Activated CD8-positive, alpha-beta memory T cell treated with anti-CD3 and anti-CD28 coated beads for 4 hours (primary cell): Measurements from ENCODE around the gene DHCR7.

Experiments
- DNase-seq, 2 donors: peaks; one replicate each; pipeline ENCODE4 v3.0.0-alpha.2; 2020; ENCODE audit warnings: low read depth in 2 of 2

The DHCR7 gene

GRCh38 chr11:71458146-71459070 is 10.2 kb upstream of the DHCR7 start:
- no peak for DNase-seq

DNA sequence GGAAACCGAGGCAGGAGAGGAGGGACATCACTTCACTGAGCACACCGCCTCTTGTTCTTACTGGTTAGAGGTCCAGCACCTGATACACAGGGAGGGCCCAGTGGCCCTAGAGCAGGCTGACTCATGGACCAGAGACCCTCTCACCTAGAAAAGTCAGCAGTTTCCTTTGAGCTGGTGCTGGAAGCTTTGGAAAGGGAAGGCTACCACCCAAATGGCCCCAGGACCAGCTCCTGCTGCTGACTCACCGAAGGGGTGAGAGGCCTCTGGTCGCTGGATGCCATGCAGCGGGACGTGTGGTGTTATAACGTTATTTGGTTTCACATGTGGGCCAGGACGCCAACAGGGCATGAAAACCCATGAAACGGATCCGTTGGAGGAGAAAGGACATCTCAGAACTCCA is 8.6 kb upstream of the DHCR7 start:
- DNase-seq, result no peak

- DNase-seq, result no peak
These were observed 8.1 kb upstream of the DHCR7 start for GRCh38 chr11:71456294-71456693.

- DNase-seq, result no peak
These were observed 6.4 kb upstream of the DHCR7 start for GRCh38 chr11:71454470-71455113.

- DNase-seq, result no peak
These were observed 5.7 kb upstream of the DHCR7 start for GRCh38 chr11:71453918-71454304.

DNA sequence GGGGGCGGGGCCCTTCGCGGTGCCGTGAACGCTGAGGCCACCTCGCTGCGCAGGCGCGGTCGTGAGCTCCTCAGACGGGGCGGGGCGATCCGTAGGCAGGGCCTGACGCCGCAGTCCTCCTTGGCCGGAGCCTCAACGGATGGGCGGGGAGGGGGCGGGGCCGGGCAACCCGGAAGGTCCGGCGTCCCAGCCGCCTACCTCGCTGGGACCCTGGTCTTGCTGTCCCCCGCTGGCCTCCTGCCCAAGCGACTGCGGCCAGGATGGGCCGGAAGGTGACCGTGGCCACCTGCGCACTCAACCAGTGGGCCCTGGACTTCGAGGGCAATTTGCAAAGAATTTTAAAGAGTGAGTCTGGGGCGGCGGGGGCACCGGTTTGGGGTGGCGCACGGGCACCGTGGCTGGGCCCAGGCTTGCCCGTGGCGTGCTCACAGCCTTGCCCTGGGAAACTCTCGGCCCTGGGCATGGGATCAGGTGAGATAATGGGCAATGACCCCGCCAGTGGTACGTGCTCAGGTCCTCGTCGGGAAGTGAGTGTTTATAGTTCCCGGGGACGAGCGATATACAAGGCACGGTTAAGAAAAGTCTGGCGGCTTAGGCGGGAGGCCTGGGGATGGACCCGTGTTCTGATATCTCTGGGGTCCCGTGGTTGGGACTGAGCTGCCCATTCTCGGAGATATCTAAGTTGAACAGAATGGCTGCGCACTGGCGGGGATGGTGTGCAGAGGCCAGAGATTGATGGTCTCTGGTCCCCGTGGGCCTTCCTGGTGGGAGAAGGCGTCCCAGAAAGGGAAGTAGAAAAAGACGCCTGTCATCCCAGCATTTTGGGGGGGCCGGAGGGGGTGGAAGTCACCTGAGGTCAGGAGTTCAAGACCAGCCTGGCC is 5.1 kb upstream of the DHCR7 start, which contains the start of gene NADSYN1:
Gene NADSYN1 (plus strand): TSS at position 167 of the 881 bp plus-strand sequence. CDS start 94 bp downstream, at position 261.
- peak; percentile 84 to 87 for DNase-seq

DNA sequence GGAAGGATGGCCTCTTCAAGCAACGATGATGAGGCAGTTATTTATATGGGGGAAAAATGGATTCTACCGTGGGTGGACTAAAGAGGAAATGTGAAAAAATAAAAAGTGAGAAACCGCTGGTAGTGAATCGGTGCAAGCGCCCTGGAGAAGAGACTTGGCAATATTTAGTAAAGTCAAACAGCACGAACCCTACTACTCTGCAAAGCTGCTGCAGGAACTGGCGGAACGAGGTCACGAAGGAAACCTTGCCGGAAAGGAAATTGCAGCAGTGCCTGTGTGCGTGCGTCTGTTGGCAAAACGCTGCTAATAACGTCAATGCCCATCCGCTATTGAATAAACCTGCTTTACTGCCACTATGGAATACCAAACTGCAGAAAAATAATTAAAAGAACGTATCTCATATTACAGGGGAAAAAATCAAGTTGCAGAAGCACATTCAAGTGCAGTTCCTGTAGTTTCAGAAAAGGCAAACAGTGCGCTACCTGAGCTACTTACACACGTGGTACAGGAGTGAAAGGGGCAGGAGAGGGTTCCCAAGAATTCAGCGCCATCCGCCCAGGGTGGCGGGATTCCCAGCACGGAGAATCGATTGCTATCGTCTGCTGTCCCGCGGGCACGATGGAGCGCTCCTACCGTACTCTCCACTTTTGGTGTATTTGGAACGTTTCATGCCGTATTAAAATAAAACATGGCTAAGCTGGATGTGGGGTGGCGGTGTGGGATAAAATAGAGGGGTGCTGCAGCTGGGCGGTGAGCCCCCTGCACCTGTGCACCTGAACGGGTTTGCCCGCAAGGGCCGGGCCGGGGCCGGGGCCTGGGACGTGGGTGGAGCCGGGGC is 4.2 kb upstream of the DHCR7 start:
- DNase-seq, result peak in 1 of 2 donors; percentile 28

GRCh38 chr11:71451596-71452198 is 3.5 kb upstream of the DHCR7 start:
- DNase-seq, result no peak

DNA sequence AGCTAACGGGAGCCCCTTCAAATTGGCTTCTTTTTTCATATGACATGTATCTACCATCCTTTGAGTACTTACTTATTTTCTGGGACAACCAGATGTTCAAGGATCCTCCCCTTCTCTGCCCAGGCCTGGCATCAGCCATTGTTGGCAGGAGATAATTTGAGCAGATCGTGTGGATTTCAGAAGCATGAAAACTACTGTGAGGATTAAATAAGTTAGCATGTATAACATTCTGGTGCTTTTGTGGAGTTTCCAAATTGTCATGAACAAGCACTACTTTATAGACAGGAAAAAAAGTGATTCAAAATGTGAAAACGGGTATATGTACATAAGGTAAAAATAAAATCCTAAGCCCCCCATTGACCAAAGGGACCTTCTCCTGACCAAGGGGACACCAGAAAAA is 2.7 kb upstream of the DHCR7 start:
- no peak for DNase-seq

DNA sequence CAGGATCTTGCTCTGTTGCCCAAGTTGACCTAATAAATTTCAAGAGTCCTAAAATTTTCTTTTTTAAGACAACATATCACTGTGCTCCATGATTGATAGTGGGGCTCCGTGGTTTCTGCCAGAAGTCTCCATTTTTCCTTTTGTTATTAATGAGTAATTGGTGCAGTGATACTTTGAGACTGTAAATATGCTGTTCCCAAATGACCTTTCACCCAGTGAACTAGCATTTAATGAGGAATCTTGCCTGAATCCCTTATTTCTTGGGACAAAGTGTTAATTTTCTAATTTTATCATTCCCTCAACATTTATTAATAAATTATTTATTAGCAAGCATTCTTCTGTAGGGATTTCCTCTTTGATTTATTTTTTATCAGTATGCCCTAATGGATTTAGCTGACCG is 2.3 kb upstream of the DHCR7 start:
- no peak for DNase-seq

DNA sequence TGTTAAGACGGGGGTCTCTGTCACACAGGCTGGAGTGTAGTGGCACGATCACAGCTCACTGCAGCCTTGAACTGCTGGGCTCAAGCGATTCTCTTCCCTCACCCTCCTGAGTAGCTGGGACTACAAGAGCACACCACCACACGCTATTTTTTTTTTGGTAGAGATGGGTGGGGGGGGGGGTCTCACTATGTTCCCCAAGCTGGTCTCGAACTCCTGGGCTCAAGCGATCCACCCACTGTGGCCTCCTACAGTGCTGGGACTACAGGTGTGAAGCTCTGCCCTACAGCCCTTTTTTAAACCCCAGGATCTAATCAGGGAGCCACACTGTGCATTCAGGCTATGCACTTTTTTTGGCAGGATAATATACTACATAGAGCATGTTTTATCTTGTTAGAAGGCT is 1.4 kb upstream of the DHCR7 start:
- no peak for DNase-seq

GRCh38 chr11:71447791-71448256 is 369 bp downstream of the DHCR7 start:
- no peak for DNase-seq

- DNase-seq, result no peak
These were observed 1.1 kb downstream of the DHCR7 start for GRCh38 chr11:71446942-71447688.

DNA sequence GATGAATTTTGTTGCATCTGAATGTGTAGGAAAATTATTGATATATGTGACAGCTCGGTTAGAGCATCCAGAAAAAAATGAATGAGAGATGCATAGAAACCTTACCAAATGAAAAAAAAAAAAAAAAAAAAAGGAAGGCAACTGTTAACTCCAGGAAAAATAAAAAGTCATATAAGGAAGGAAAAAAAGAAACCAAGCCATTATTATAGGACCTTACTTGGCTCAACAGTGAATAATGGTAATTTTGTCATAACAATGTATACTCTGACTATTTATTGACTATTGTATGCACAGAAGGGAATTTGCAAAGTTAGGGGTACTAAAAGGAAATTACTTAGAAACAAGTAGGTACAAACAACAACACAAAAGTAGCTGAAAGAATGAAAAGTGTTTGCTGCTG is 2.0 kb downstream of the DHCR7 start:
- DNase-seq, result no peak

GRCh38 chr11:71444811-71445210 is 3.4 kb downstream of the DHCR7 start:
- DNase-seq, result no peak

DNA sequence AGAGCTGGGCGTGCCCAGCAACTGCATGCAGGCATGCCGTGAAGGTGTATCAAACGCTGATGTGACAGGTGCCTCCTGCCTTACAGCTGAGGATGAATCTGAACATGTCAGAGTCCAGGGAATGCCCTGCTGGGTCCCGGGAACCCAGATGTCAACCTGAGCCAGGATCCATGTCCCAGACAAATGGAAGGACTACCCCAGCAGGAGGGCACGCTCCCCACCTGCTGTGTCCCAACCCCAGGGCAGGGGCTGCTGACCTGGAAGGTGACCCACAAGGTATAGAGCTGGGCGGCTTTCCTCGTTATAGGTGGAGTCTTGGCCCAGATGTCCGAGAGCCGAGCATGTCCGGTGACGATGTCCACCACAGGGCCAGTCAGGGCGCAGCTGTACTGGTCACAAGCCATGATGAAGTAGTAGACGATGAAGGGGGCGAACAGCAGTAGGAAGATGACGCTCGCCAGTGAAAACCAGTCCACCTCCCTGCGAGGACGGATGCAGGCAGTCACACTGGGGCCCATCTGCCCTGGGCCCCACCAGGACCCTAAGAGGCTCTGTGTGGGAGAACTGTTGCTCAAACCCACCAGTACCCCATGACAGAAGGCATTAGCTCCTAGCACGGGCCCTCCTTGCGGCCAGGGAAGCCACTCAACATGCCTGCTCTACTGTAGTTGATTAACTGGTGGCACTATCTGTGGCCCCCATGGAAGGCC is 4.3 kb downstream of the DHCR7 start:
- DNase-seq, result no peak

DNA sequence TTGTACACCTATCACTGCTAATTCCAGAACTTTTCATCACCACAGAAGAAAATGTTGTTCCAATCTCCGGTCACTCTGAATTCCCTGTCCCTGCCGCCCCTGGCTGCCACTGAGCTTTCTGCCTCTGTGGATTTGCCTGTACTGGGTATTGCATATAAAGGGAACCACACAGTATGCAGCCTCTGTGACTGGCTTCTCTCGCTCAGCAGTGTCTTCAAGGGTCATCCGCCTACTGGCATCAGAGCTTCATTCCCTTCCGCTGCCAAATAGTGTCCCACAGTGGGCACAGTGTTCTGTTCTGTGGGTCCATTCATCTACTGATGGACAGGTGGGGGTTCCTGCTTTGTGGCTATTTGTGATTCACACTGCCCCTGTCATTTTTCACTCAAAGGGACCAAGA is 5.3 kb downstream of the DHCR7 start:
- no peak for DNase-seq

DNA sequence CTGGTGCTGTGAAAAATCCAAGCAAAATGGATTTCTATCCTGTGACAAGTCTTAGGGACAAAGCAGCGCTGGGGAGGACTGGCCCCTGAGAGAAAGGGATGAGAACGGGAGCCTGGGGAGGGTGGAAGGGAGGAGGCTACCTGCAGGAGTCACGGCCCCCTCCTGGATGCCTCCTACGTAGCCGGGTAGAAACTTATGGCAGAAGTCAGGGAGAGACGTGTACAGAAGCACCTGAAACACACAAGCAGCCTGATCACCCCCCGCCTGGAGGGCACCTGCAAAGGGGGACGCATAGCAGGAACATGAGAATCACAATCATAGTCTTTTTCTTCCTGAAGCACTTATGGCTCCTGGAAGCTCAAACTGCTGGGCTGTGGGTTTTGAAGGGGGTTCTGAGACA is 6.1 kb downstream of the DHCR7 start:
- no peak for DNase-seq

DNA sequence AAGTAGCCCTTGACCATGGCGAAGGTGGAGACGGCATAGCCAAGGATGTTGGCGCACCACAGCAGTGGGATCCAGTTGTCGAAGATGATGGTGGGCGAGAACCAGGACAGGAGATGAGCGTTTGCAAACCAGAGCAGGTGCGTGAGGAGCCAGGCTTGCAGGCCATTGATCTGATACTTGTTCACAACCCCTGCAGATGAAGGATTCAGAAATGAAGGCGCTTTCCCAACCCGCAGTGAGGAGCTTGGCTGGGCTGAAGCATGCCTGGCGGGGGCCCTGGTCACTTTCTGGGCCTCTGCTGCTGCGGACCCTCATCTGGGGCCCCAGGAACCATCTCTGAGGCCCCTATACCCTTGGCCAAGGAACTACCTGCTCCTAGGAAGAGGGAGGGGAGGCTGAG is 6.9 kb downstream of the DHCR7 start:
- DNase-seq, result no peak
